BJ (cell line): ENCODE data around the gene GH2. TPM values are rescaled to one million over a fixed set of nuclear protein-coding genes. Genes with fewer than 3 reads are reported as not detected.
A peak's percentile ranks its signal among the peaks of the same experiment; 100 is the strongest.

Source experiments
- CTCF ChIA-PET: fragments of 350-600 bp; formaldehyde crosslinking; extraction: SDS; loops from one replicate; lab custom pipeline; 2021; ENCODE audit warnings: antibody characterized with exemption, inconsistent platforms; lab: Yijun Ruan, JAX
- POLR2A ChIA-PET: fragments of 300-600 bp; sonication (Branson Sonifier 250); formaldehyde crosslinking; extraction: SDS; loops from one replicate; lab custom pipeline; 2021; ENCODE audit warnings: antibody characterized with exemption; lab: Charles Lee
- DNase-seq: peaks from one replicate; pipeline ENCODE4 v3.0.0-alpha.2; 2011; ENCODE audit warnings: low read depth
- H3K27me3 ChIP-seq: 2 replicates; pipeline ENCODE4 v1.6.0; 2011; ENCODE audit warnings: low read length; ENCODE audit not compliant: control insufficient read depth, insufficient read depth
- H3K36me3 ChIP-seq: 2 replicates; pipeline ENCODE4 v1.5.1; 2011; ENCODE audit warnings: low read length; ENCODE audit not compliant: control insufficient read depth, insufficient read depth
- H3K4me3 ChIP-seq: 2 replicates; pipeline ENCODE4 v1.5.1; 2011; ENCODE audit warnings: low read depth, mild to moderate bottlenecking, control low read depth, low read length
- CTCF ChIP-seq: IDR thresholded peaks from 2 replicates; pipeline ENCODE4 v1.5.1; 2011; ENCODE audit warnings: low read depth, mild to moderate bottlenecking, control low read depth, inconsistent platforms, low read length, moderate library complexity; ENCODE audit not compliant: insufficient read depth
- polyA minus RNA-seq: library from RNA; depleted of rRNA, polyadenylated mRNA; stranded (reverse); fragments of >200 nt; gene quantifications from 2 replicates; pipeline ENCODE4 v1.2.3, GENCODE V29; 2011; rRNA and poly(A)+ RNA removed
- polyA plus RNA-seq: library from polyadenylated mRNA; depleted of rRNA; stranded (reverse); fragments of >200 nt; gene quantifications from 2 replicates; pipeline ENCODE4 v1.2.3, GENCODE V29; 2011; rRNA removed

Gene GH2
- polyA plus RNA-seq: not detected in 2 replicates
- polyA minus RNA-seq: not detected in 2 replicates

- H3K27me3 ChIP-seq: peaks cover 6% of the 10 kb centered on the region
- TF ChIP-seq CTCF: peak; percentile 78
- no peak for DNase-seq
- POLR2A ChIA-PET: no interaction called here
- H3K36me3 ChIP-seq: no peaks in the 10 kb centered on the region
- H3K4me3 ChIP-seq: no peak within 1 kb of the TSS
- CTCF ChIA-PET: interaction anchor here (0.7 to 8.5 kb wide), 17 partner anchors 7 to 144 kb away, joined by 3 to 72 read pairs (median 5); no protein-coding TSS in a partner anchor
Measured at GRCh38 chr17:63881935-63882601, at the start of gene GH2. GH2 (minus strand) TSS chr17:63881944; CDS start chr17:63881801, 143 bp downstream.

GRCh38 chr17:63930951-63931575 lies 49.3 kb upstream of the GH2 start:
- no peak for DNase-seq
- no peak for TF ChIP-seq CTCF
- no peaks in the 10 kb centered on the region for H3K36me3 ChIP-seq
- peaks cover 10% of the 10 kb centered on the region for H3K27me3 ChIP-seq
- ChIA-PET POLR2A (no interaction called here), CTCF (interaction anchor here (2.2 to 8.9 kb wide), 3 partner anchors 11 to 94 kb away, joined by 8 to 84 read pairs (median 18); partner anchors contain the start of gene GH1)
- H3K4me3 ChIP-seq: no peak overlapping the region

- POLR2A ChIA-PET: no interaction called here
- no peak for TF ChIP-seq CTCF
- Histone ChIP-seq H3K36me3 (no peaks in the 10 kb centered on the region), H3K4me3 (no peak overlapping the region), H3K27me3 (peaks cover 7% of the 10 kb centered on the region)
- CTCF ChIA-PET: interaction anchor here (1.1 to 8.9 kb wide), 6 partner anchors 10 to 203 kb away, joined by 3 to 84 read pairs (median 8); partner anchors contain the start of genes CSHL1 and GH1
- no peak for DNase-seq
Measured at GRCh38 chr17:63929860-63930766, 48.4 kb upstream of the GH2 start.

- TF ChIP-seq CTCF: no peak
- Histone ChIP-seq H3K36me3 (no peaks in the 10 kb centered on the region), H3K27me3 (peaks cover 4% of the 10 kb centered on the region; the same call in 1 of the 2 replicates), H3K4me3 (no peak overlapping the region)
- DNase-seq: no peak
- POLR2A ChIA-PET: no interaction called here
- CTCF ChIA-PET: interaction anchor here (1.1 to 8.9 kb wide), 5 partner anchors 9 to 204 kb away, joined by 3 to 84 read pairs (median 7); partner anchors contain the start of genes CSHL1 and GH1
Measured at GRCh38 chr17:63928966-63929695, 47.4 kb upstream of the GH2 start.
